Measurements from ENCODE around the gene CCR8. TPM values are rescaled to one million over a fixed set of nuclear protein-coding genes. Genes with fewer than 3 reads are reported as not detected.

The CCR8 gene
- total RNA-seq (2014; rRNA removed; shearing (Covaris generic)): not detected in 2 replicates

- Histone ChIP-seq H3K27ac (no peak within 1 kb of the TSS), H3K36me3 (no peaks in the 10 kb centered on the region), H3K4me3 (no peak within 1 kb of the TSS), H3K4me1 (replicated peaks) (no peaks in the 10 kb centered on the region), H3K9me3 (replicated peaks) (no peaks in the 10 kb centered on the region), H3K27me3 (replicated peaks) (no peaks in the 10 kb centered on the region)
- DNase-seq (ENCODE audit: low read depth in 1 of 2, low spot score in 2 of 2): no peak
These were observed at the start of gene CCR8 for GRCh38 chr3:39329493-39329892. Gene CCR8, plus strand, starts transcription at chr3:39329709. Its CDS starts 2,623 bp downstream, at chr3:39332332.

- no peaks in the 10 kb centered on the region for H3K9me3 ChIP-seq (replicated peaks)
- H3K4me1 ChIP-seq (replicated peaks): no peaks in the 10 kb centered on the region
- H3K36me3 ChIP-seq: no peaks in the 10 kb centered on the region
- no peak for DNase-seq (ENCODE audit: low read depth in 1 of 2, low spot score in 2 of 2)
- no peak within 1 kb of the TSS for H3K4me3 ChIP-seq
- no peaks in the 10 kb centered on the region for H3K27me3 ChIP-seq (replicated peaks)
- no peak within 1 kb of the TSS for H3K27ac ChIP-seq
These were observed 49.6 kb upstream of the CCR8 start, which contains the start of gene CX3CR1 for GRCh38 chr3:39279745-39280517. Gene CX3CR1, minus strand, starts transcription at chr3:39280036. Its CDS starts 13,527 bp downstream, at chr3:39266509.

DNA sequence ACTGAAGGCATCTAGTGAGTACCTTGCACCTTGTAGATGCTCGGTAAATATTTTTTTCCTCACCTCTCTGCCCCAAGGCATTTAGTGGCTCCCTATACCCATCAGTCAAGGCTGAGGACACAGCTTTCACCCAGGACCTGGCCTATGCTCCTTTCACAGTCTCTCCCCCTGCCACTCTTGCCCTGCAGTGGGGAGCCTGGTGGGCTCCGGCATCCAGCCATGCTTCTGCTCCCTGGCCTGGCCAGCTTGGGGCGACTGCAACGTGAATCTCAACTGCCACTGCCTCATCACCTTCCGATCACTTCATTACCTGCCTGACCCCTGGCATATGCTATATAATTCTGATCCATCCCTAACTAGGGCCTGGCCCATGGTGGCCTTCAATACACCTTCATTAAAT is 48.9 kb upstream of the CCR8 start:
- Histone ChIP-seq H3K4me1 (replicated peaks) (no peaks in the 10 kb centered on the region), H3K27me3 (replicated peaks) (no peaks in the 10 kb centered on the region), H3K9me3 (replicated peaks) (no peaks in the 10 kb centered on the region), H3K36me3 (no peaks in the 10 kb centered on the region), H3K27ac (no peak overlapping the region), H3K4me3 (no peak overlapping the region)
- DNase-seq (ENCODE audit: low read depth in 1 of 2, low spot score in 2 of 2): no peak

GRCh38 chr3:39281533-39281932 is 48.0 kb upstream of the CCR8 start:
- DNase-seq (ENCODE audit: low read depth in 1 of 2, low spot score in 2 of 2): no peak
- H3K27ac ChIP-seq: no peak overlapping the region
- H3K9me3 ChIP-seq (replicated peaks): no peaks in the 10 kb centered on the region
- no peaks in the 10 kb centered on the region for H3K27me3 ChIP-seq (replicated peaks)
- H3K4me3 ChIP-seq: no peak overlapping the region
- no peaks in the 10 kb centered on the region for H3K4me1 ChIP-seq (replicated peaks)
- H3K36me3 ChIP-seq: no peaks in the 10 kb centered on the region

GRCh38 chr3:39282057-39282456 is 47.5 kb upstream of the CCR8 start:
- no peaks in the 10 kb centered on the region for H3K9me3 ChIP-seq (replicated peaks)
- no peak for DNase-seq (ENCODE audit: low read depth in 1 of 2, low spot score in 2 of 2)
- H3K4me3 ChIP-seq: no peak overlapping the region
- H3K4me1 ChIP-seq (replicated peaks): no peaks in the 10 kb centered on the region
- no peaks in the 10 kb centered on the region for H3K36me3 ChIP-seq
- no peaks in the 10 kb centered on the region for H3K27me3 ChIP-seq (replicated peaks)
- no peak overlapping the region for H3K27ac ChIP-seq

DNA sequence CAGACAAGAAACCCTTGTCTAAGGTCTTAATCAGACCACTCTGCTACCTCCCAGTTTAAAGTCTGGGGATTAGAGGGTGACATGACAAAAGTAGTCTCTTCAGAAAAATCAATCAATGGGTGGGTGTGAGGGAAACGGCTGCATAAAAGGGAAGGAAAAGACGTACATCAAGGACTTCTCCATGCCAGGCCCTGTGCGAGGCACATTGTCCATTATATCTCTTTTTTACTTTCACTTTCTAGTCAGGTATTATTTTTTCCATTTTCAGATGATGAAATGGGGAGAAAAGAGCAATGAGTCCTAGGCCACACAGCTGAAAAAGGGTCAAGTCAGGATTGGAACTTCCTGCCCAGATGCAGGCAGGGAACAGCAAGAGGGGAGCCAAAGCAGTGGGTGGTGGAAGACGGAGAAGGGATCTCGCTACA is 45.0 kb upstream of the CCR8 start:
- DNase-seq (ENCODE audit: low read depth in 1 of 2, low spot score in 2 of 2): no peak
- no peaks in the 10 kb centered on the region for H3K4me1 ChIP-seq (replicated peaks)
- H3K27ac ChIP-seq: no peak overlapping the region

GRCh38 chr3:39285332-39285731 is 44.2 kb upstream of the CCR8 start:
- Histone ChIP-seq H3K27me3 (replicated peaks) (no peaks in the 10 kb centered on the region), H3K27ac (no peak overlapping the region), H3K4me1 (replicated peaks) (peaks cover 7% of the 10 kb centered on the region), H3K36me3 (no peaks in the 10 kb centered on the region), H3K4me3 (no peak overlapping the region), H3K9me3 (replicated peaks) (no peaks in the 10 kb centered on the region)
- DNase-seq (ENCODE audit: low read depth in 1 of 2, low spot score in 2 of 2): no peak

More for the DNA sequence above, 45.0 kb upstream of the CCR8 start:
- Histone ChIP-seq H3K36me3 (no peaks in the 10 kb centered on the region), H3K27me3 (replicated peaks) (no peaks in the 10 kb centered on the region), H3K4me3 (no peak overlapping the region), H3K9me3 (replicated peaks) (no peaks in the 10 kb centered on the region)

GRCh38 chr3:39286771-39287170 is 42.7 kb upstream of the CCR8 start:
- Histone ChIP-seq H3K4me1 (replicated peaks) (peaks cover 10% of the 10 kb centered on the region), H3K27me3 (replicated peaks) (no peaks in the 10 kb centered on the region), H3K9me3 (replicated peaks) (no peaks in the 10 kb centered on the region), H3K36me3 (no peaks in the 10 kb centered on the region), H3K27ac (no peak overlapping the region), H3K4me3 (no peak overlapping the region)
- DNase-seq (ENCODE audit: low read depth in 1 of 2, low spot score in 2 of 2): no peak

DNA sequence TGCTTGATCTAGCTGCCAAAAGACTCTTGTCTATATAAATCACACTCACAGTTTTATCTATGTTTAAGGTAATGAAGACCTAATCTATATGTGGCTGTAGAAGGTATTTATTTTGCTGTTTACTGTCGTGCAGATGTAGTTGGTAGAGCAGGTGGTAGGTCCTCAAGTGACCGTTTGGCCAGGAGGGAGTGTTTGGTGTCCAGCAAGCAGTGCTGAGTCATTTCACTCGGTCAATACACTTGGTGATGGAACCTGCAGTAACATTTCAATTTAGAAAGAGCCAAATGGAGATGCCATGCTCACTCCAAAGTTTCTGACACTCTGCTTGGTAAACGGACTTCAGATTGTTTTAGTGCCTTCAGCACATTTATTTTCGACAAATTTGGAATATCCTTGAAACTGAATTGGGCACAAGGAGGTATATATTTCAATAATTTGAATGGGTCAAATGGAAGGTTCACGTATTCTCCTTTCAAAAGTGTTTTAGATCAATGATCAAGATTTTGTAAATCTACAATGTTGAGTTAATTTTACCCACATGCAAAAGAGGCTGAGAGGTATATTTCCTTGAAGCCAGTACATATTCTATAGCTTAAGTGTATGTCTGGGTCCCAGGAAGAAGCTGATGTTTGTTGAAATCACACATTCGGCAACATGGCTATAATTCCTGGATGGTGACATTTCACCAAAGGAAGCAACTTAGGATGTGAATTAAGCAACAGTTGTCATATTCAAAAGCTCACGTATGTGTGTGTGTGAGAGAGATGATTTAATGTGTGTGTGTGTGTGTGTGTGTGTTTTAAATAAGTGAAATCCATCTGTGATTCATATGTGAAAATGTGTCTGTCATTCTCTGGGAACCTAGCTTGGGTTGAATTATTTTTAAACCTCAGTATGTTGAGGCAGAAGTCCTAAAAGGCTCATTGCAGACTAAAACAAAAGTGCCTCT is 42.0 kb upstream of the CCR8 start:
- Histone ChIP-seq H3K9me3 (replicated peaks) (no peaks in the 10 kb centered on the region), H3K27ac (no peak overlapping the region), H3K27me3 (replicated peaks) (no peaks in the 10 kb centered on the region), H3K4me1 (replicated peaks) (peaks cover 10% of the 10 kb centered on the region), H3K36me3 (no peaks in the 10 kb centered on the region), H3K4me3 (no peak overlapping the region)
- DNase-seq (ENCODE audit: low read depth in 1 of 2, low spot score in 2 of 2): no peak

- Histone ChIP-seq H3K9me3 (replicated peaks) (no peaks in the 10 kb centered on the region), H3K4me3 (no peak overlapping the region), H3K27me3 (replicated peaks) (no peaks in the 10 kb centered on the region), H3K27ac (no peak overlapping the region), H3K36me3 (no peaks in the 10 kb centered on the region), H3K4me1 (replicated peaks) (peaks cover 10% of the 10 kb centered on the region)
- peak; percentile 42 to 69 for DNase-seq (ENCODE audit: low read depth in 1 of 2, low spot score in 2 of 2)
These were observed 41.2 kb upstream of the CCR8 start for GRCh38 chr3:39288300-39288808.

GRCh38 chr3:39289107-39289506 is 40.4 kb upstream of the CCR8 start:
- H3K27ac ChIP-seq: no peak overlapping the region
- no peaks in the 10 kb centered on the region for H3K36me3 ChIP-seq
- H3K9me3 ChIP-seq (replicated peaks): no peaks in the 10 kb centered on the region
- peaks cover 10% of the 10 kb centered on the region for H3K4me1 ChIP-seq (replicated peaks)
- H3K4me3 ChIP-seq: no peak overlapping the region
- no peaks in the 10 kb centered on the region for H3K27me3 ChIP-seq (replicated peaks)
- DNase-seq (ENCODE audit: low read depth in 1 of 2, low spot score in 2 of 2): no peak

- Histone ChIP-seq H3K9me3 (replicated peaks) (no peaks in the 10 kb centered on the region), H3K27ac (peak overlapping the region; percentile 38; the same call in 1 of the 2 replicates), H3K36me3 (no peaks in the 10 kb centered on the region), H3K4me3 (no peak overlapping the region), H3K27me3 (replicated peaks) (no peaks in the 10 kb centered on the region), H3K4me1 (replicated peaks) (peaks cover 10% of the 10 kb centered on the region)
- DNase-seq (ENCODE audit: low read depth in 1 of 2, low spot score in 2 of 2): peak in 1 of 2 experiments; percentile 29
These were observed 39.3 kb upstream of the CCR8 start for GRCh38 chr3:39290255-39290654.

GRCh38 chr3:39291903-39292329 is 37.6 kb upstream of the CCR8 start:
- Histone ChIP-seq H3K36me3 (no peaks in the 10 kb centered on the region), H3K4me1 (replicated peaks) (peaks cover 10% of the 10 kb centered on the region), H3K27ac (no peak overlapping the region), H3K4me3 (no peak overlapping the region), H3K9me3 (replicated peaks) (no peaks in the 10 kb centered on the region), H3K27me3 (replicated peaks) (no peaks in the 10 kb centered on the region)
- DNase-seq (ENCODE audit: low read depth in 1 of 2, low spot score in 2 of 2): peak; percentile 46 to 56

All from SJSA1 (cell line).